Right renal cortex interstitium (tissue), 3 donors: ENCODE measurements around the gene P2RY2. TPM values are rescaled to one million over a fixed set of nuclear protein-coding genes. Genes with fewer than 3 reads are reported as not detected.
"Not testable (repeated sequence)": the region's sequence is repeated elsewhere in the genome, so short reads cannot be mapped to it uniquely, and the experiment has no call there.

Experiments
- DNase-seq, 3 donors: peaks; one replicate each; pipeline ENCODE4 v3.0.0-alpha.2; 2013; ENCODE audit warnings: low read depth in 3 of 3, low spot score in 2 of 3
- polyA plus RNA-seq, 3 donors: library from polyadenylated mRNA; unstranded; fragments of 120-200 nt; gene quantifications; one replicate each; pipeline ENCODE4 v1.2.1, GENCODE V29; 2013; ENCODE audit not compliant: insufficient read length in 3 of 3

Gene P2RY2
- polyA plus RNA-seq, 3 donors, result 0.58 to 0.81 (median 0.67) TPM

GRCh38 chr11:73262851-73263495 lies 44.9 kb downstream of the P2RY2 start:
- DNase-seq, result no peak

GRCh38 chr11:73263640-73264039 lies 45.6 kb downstream of the P2RY2 start:
- DNase-seq, result no peak

- no peak for DNase-seq
Observed at GRCh38 chr11:73265278-73265810, 47.3 kb downstream of the P2RY2 start.

DNA sequence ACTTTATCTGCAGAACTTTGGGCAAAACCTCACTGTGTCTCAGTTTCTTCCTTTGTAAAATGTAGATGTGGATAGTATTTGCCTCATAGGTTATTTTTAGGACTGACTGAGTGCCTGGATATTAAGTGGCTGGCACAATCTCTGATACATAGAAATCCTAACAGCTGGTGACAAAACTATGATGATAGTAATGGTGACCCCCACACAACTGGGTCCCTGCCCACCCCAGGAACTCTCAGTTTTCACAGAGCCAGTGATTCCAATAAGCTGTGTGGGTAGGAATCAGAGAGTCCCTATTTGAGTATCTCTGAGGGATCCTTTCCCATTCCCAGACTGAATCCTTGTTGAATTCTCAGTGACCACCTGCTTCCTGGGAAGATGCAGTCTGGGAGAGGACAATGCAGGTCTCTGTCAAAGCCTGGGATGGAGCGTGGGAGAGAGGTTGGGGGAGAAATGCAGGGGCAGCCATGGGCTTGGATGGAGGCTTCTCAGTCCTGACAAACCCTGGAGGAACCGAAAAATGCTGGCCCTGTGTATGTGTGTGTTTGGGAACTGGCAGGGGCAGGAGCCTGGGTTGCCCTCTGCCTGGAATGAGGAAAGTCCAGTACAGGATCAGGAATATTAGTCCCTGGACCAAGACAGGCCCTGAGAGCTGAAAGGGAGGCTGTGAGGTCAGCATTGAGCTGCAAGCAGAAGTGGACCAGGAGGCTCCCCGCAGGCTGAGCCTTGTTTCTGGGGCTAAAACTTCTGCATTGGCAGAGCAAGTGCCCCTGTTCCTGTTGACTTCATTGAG lies 48.0 kb downstream of the P2RY2 start:
- no peak for DNase-seq

DNA sequence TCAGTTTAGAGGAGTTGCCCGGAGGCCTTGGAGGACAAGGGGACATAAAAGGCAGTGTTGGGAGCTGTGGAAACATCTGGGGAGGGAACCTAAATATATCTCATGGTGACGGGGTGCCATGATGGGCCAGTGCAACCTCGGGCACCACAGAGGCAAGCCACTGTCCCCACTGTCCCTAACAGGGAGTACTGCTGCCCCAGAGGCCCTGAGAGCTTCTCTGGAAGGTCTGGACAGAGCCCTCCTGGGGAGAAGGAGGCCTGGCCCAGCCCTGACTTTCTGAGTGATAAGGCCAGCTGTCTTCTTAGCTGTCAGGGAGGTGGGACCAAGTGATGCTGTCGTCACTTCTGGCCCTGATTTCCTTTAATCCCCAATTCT lies 48.6 kb downstream of the P2RY2 start:
- DNase-seq, result no peak

DNA sequence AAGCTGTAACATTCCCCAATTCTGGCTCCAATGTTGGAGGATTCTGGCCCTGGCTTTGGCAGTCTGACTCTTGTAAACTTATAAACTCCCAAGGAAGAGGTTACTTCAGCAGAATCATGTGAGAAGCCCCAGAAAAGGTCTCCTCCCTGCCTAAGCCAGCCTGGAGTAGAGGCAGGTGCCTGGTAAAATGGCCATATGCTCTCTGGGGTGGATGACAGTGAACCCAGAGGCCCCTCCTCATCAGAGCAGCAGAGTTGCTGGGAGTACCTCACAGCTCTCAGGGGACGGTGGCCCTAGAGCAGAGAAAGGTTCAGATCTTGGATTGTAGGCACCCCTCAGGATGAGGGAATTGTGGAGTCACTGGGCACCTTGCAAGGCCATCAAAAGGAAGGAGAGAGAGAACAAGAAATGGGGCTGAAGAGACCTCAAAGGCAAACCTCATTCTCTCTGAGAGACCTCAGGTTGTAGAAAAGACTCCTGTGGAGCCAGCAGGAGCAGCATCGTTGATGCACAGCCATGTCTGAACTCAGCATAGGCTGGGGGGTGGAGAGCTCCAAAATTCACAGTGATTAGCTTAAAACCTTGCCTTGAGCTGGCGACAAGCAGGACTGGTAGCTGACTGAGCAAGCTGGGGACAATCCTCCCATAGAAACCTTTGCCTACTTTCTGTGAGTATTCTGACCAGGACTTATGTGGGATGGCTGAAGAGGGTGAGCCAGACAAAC lies 49.2 kb downstream of the P2RY2 start:
- DNase-seq, result no peak

GRCh38 chr11:73267906-73268540 lies 49.9 kb downstream of the P2RY2 start:
- DNase-seq, result no peak

- DNase-seq, result no peak
Observed at GRCh38 chr11:73268671-73269271, 50.7 kb downstream of the P2RY2 start.

GRCh38 chr11:73269459-73270015 lies 51.5 kb downstream of the P2RY2 start:
- DNase-seq, result no peak

DNA sequence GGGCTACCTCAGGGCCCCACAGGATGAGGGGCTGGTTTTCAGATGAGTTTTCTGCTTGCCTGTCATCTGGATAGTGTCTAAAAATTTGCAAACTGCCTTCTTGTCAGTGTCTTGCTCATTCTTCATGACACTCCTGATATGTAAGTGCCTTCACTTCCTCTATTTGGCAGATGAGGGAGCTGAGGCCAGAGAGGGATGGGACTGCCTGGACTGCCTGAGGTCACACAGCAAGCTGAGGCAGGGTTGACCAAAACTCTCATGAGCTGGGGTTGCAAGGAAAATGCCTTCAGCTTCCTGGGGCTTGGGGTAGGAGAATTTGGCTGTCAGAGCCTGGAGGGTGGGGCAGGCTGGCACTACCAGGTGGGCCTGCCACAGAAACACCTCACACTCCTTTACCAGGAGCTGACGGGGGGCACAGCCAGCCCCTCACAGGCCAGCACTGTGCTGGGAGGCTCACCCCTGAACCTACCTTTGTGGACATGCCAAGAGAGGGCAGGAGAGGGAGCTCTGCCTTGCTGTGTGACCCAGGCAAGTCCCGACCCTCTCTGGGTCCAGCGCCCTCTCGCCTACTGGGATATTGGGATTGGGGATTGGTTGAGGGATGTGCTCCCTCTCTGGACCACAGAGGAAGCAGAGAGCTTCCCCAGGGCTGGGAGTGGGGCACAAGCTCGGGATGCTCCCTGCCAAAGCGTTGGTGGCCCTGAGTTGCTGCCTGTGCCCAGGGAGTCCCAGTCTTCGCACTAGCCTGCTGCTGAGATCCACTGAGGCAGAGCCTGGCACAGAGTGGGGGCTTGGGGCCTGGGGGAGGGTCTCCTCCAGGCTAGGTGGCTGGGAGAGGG lies 52.2 kb downstream of the P2RY2 start:
- DNase-seq, result no peak

- no peak for DNase-seq
Observed at GRCh38 chr11:73270855-73271477, 52.9 kb downstream of the P2RY2 start.

- DNase-seq, result not testable (repeated sequence)
Observed at GRCh38 chr11:73271478-73271865, 53.4 kb downstream of the P2RY2 start.

- DNase-seq, result no peak
Observed at GRCh38 chr11:73271936-73272679, 54.0 kb downstream of the P2RY2 start, which contains the start of gene P2RY6. Gene P2RY6, plus strand, starts transcription at chr11:73272338. Its CDS starts 24,181 bp downstream, at chr11:73296519.

GRCh38 chr11:73272680-73273038 lies 54.6 kb downstream of the P2RY2 start:
- no peak for DNase-seq

- DNase-seq, result no peak
Observed at GRCh38 chr11:73273222-73273895, 55.3 kb downstream of the P2RY2 start.

- not testable (repeated sequence) for DNase-seq
Observed at GRCh38 chr11:73274191-73274590, 56.1 kb downstream of the P2RY2 start.

DNA sequence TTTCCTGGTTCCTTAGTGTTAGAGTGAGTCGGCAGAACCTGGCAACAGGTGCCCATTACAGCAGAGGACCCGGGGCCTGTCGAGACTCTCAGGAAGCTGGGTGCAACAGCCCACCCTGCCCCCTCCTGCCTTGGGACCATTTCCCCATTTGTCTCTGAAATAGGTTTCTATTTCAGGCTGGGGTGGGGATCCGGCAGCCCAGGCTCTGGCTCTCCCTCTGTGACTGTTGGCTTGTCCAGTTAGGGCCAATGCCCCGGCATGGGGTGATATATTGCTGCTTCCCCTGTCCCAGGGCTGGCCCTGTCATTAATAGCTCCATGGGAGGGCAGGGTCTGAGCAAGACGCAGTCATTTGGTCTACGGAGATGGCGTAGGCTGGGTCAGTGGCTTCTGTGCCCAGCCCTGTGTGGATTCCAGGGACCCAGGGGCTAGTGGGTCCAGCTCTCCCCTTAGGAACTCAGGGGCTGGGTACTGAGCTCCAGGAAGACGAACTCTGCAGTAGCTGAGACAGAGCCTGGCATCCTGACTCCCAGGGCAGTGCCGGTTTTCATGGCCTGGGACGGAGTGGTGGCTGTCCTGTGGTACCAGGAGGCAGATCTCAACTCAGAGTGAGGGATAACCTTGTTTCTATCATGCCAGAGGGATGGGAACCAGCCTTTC lies 56.8 kb downstream of the P2RY2 start:
- DNase-seq, result no peak
